GM21717 (cell line): Measurements from ENCODE around the gene PAPLN.
"Not testable (repeated sequence)": the region's sequence is repeated elsewhere in the genome, so short reads cannot be mapped to it uniquely, and the experiment has no call there.

ENCODE experiments used
- ATAC-seq: cut with Tn5 transposase; IDR thresholded peaks from one replicate; pipeline ENCODE4 v1.9.1; 2021; ENCODE audit warnings: mild to moderate bottlenecking, moderate library complexity; ENCODE audit not compliant: unreplicated experiment

PAPLN gene, protein sequence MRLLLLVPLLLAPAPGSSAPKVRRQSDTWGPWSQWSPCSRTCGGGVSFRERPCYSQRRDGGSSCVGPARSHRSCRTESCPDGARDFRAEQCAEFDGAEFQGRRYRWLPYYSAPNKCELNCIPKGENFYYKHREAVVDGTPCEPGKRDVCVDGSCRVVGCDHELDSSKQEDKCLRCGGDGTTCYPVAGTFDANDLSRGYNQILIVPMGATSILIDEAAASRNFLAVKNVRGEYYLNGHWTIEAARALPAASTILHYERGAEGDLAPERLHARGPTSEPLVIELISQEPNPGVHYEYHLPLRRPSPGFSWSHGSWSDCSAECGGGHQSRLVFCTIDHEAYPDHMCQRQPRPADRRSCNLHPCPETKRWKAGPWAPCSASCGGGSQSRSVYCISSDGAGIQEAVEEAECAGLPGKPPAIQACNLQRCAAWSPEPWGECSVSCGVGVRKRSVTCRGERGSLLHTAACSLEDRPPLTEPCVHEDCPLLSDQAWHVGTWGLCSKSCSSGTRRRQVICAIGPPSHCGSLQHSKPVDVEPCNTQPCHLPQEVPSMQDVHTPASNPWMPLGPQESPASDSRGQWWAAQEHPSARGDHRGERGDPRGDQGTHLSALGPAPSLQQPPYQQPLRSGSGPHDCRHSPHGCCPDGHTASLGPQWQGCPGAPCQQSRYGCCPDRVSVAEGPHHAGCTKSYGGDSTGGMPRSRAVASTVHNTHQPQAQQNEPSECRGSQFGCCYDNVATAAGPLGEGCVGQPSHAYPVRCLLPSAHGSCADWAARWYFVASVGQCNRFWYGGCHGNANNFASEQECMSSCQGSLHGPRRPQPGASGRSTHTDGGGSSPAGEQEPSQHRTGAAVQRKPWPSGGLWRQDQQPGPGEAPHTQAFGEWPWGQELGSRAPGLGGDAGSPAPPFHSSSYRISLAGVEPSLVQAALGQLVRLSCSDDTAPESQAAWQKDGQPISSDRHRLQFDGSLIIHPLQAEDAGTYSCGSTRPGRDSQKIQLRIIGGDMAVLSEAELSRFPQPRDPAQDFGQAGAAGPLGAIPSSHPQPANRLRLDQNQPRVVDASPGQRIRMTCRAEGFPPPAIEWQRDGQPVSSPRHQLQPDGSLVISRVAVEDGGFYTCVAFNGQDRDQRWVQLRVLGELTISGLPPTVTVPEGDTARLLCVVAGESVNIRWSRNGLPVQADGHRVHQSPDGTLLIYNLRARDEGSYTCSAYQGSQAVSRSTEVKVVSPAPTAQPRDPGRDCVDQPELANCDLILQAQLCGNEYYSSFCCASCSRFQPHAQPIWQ

GRCh38 chr14:73237219-73237785, at the start of gene PAPLN:
PAPLN (plus strand) TSS chr14:73237506; CDS start chr14:73239779, 2,273 bp downstream.
- no peak for ATAC-seq

GRCh38 chr14:73188501-73188911, 48.8 kb upstream of the PAPLN start:
- ATAC-seq: no peak

GRCh38 chr14:73189651-73190050, 47.7 kb upstream of the PAPLN start:
- no peak for ATAC-seq

GRCh38 chr14:73191441-73191840, 45.9 kb upstream of the PAPLN start:
- no peak for ATAC-seq

DNA sequence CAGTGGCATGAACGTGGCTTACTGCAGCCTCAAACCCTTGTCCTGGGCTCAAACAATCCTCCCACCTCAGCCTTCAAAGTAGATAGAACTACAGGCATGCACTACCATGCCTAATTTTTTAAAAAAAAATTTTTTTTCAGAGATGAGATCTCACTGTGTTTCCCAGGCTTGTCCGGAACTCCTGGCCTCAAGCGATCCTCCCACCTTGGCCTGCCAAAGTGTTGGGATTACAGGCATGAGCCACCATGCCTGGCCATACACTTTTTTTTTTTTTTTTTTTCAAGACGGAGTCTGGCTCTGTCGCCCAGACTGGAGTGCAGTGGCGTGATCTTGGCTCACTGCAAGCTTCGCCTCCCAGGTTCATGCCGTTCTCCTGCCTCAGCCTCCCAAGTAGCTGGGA, 43.0 kb upstream of the PAPLN start:
- not testable (repeated sequence) for ATAC-seq

GRCh38 chr14:73198253-73198652, 39.1 kb upstream of the PAPLN start:
- ATAC-seq: no peak

- ATAC-seq: no peak
Measured at GRCh38 chr14:73203527-73203926, 33.8 kb upstream of the PAPLN start.

DNA sequence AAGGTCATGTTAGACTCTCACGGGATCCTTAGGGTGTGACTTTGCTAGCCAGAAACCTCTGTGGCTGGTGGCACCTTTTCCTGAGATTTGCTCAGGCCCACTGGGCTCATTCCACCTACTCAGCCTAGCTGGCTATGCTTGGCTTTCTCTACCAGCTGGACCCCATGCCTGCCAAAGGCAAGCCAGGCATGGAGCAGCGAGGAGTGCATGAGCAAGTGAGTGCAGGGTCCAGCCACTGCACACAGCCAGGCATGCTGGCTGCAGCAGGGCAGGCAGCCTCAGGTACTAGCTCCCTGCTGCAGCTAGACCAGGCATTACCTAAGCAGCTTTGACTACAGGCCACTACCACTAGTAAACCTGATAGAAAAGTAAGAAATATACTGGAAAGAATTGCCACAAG, 29.7 kb upstream of the PAPLN start:
- no peak for ATAC-seq

GRCh38 chr14:73208390-73208789, 28.9 kb upstream of the PAPLN start:
- ATAC-seq: no peak

GRCh38 chr14:73208846-73209245, 28.5 kb upstream of the PAPLN start:
- ATAC-seq: no peak

GRCh38 chr14:73209953-73210352, 27.4 kb upstream of the PAPLN start:
- ATAC-seq: no peak

GRCh38 chr14:73211251-73212040, 25.9 kb upstream of the PAPLN start:
- no peak for ATAC-seq

GRCh38 chr14:73216030-73216429, 21.3 kb upstream of the PAPLN start:
- no peak for ATAC-seq

DNA sequence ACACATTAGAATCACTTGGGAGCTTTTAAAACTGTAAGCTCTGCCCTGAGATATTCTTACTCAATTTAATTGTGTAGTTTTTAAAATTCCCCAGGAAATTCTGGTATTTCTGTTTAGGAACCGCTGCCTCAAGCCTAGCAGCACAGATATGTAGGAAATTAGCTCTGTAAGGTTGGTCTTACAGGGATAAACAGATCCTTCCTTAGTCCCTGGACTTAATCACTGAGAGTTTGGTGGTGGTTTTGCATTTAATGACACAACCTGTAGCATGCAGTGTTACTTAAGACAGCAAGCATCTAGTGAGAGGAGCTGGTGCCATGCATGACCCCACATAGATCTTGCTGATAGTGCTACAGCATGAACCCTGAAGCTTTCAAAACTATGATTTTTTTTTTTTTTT, 19.9 kb upstream of the PAPLN start:
- ATAC-seq: no peak

GRCh38 chr14:73220061-73220460, 17.2 kb upstream of the PAPLN start:
- no peak for ATAC-seq

- no peak for ATAC-seq
Measured at GRCh38 chr14:73220634-73221033, 16.7 kb upstream of the PAPLN start.

GRCh38 chr14:73221945-73222344, 15.4 kb upstream of the PAPLN start:
- no peak for ATAC-seq

DNA sequence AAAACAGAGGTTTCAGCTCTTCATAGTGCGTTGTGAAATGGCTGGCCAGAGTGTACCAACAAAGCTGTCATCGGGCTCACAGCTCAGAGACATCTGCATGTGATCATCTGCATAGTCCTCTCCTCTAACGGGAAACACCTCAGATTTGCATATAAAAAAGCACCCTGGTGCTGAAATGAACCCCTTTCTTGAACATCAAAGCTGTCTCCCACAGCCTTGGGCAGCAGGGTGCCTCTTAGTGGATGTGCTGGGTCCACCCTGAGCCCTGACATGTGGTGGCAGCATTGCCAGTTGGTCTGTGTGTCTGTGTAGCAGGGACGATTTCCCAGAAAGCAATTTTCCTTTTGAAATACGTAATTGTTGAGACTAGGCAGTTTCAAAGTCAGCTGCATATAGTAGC, 14.3 kb upstream of the PAPLN start:
- no peak for ATAC-seq

DNA sequence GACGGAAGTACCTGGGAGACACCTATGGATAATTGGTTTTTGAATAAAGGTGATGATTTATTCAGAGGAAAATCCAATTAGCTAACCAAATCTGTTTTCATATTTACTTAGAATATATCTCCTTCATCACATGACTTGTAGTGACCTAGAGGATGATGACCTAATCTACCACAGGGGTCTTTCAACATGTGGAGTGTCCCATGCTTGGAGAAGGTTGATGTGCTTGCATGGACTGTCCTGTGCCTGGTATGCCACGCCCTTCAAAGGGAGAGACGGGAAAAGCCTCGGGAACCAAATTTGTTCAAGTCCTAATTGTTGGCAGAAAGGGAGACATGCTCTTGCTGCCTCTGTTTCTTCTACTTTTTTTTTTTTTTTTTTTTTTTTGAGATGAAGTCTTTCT, 11.8 kb upstream of the PAPLN start:
- no peak for ATAC-seq
